ENCODE measurements around the gene SPRR5. TPM values are rescaled to one million over a fixed set of nuclear protein-coding genes. Genes with fewer than 3 reads are reported as not detected.

The SPRR5 gene
- total and polyA plus RNA-seq, 9 of the 15 experiments (the other 6 are each of a cell fraction or from before 2014, with no cell fraction given), result not detected

DNA sequence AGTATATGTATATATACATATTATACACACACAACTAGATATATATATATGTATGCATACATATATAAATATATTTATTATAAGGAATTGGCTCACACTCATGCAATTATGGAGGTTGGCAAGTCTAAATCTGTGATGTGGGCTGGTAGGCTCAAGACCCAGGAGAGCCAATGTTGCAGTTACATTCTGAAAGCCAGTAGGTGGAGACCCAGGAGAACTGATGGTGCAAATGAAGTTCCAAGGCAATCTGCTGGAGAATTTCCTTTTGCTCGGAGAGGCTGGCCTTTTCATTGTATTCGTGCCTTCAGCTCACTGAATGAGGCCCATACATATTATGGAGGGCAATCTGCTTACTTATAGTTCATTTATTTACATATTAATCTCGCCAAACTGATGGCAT lies 29.2 kb upstream of the SPRR5 start (continued):
- TF ChIP-seq, protein P1, sequence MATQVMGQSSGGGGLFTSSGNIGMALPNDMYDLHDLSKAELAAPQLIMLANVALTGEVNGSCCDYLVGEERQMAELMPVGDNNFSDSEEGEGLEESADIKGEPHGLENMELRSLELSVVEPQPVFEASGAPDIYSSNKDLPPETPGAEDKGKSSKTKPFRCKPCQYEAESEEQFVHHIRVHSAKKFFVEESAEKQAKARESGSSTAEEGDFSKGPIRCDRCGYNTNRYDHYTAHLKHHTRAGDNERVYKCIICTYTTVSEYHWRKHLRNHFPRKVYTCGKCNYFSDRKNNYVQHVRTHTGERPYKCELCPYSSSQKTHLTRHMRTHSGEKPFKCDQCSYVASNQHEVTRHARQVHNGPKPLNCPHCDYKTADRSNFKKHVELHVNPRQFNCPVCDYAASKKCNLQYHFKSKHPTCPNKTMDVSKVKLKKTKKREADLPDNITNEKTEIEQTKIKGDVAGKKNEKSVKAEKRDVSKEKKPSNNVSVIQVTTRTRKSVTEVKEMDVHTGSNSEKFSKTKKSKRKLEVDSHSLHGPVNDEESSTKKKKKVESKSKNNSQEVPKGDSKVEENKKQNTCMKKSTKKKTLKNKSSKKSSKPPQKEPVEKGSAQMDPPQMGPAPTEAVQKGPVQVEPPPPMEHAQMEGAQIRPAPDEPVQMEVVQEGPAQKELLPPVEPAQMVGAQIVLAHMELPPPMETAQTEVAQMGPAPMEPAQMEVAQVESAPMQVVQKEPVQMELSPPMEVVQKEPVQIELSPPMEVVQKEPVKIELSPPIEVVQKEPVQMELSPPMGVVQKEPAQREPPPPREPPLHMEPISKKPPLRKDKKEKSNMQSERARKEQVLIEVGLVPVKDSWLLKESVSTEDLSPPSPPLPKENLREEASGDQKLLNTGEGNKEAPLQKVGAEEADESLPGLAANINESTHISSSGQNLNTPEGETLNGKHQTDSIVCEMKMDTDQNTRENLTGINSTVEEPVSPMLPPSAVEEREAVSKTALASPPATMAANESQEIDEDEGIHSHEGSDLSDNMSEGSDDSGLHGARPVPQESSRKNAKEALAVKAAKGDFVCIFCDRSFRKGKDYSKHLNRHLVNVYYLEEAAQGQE (IDR thresholded peaks at IDR 0.05; ENCODE audit: borderline replicate concordance), result peak; percentile 50; the same call in 1 of the 2 replicates
- TF ChIP-seq, protein P1 (CRISPR knock-in tag; IDR thresholded peaks at IDR 0.05; ENCODE audit: low read depth), result no peak
- peak; percentile 64 for TF ChIP-seq SMC3 (conservative IDR thresholded peaks at IDR 0.05; ENCODE audit: insufficient read depth, low read depth, low read length)
- no peak for TF ChIP-seq MLX (CRISPR knock-in tag; conservative IDR thresholded peaks at IDR 0.05)

Measured in K562 (cell line).